Cardiac muscle cell (in vitro differentiated cells and primary cell): Measurements from ENCODE around the gene RNF135. TPM values are rescaled to one million over a fixed set of nuclear protein-coding genes. Genes with fewer than 3 reads are reported as not detected.

ENCODE experiments used
- DNase-seq, 2 donors: peaks; one replicate each; pipeline versions ENCODE4 v3.0.0 to v3.0.0-alpha.2; 2010 to 2017; ENCODE audit warnings: low read depth in 1 of 2, low spot score in 1 of 2
- H3K27ac ChIP-seq: fragments of 200-600 bp; sonication (generic); 2 replicates; pipeline ENCODE4 v1.5.1; 2016
- H3K27me3 ChIP-seq: fragments of 200-600 bp; sonication (generic); 2 replicates; pipeline ENCODE4 v1.6.0; 2016; ENCODE audit warnings: control low read depth
- H3K36me3 ChIP-seq: fragments of 200-600 bp; sonication (generic); 2 replicates; pipeline ENCODE4 v1.5.1; 2016; ENCODE audit warnings: control low read depth
- H3K4me1 ChIP-seq: fragments of 200-600 bp; sonication (generic); 2 replicates; pipeline ENCODE4 v1.8.1; 2017; ENCODE audit warnings: low read depth, mild to moderate bottlenecking, mixed run types
- H3K4me3 ChIP-seq: fragments of 200-600 bp; sonication (generic); 2 replicates; pipeline ENCODE4 v1.5.1; 2016; ENCODE audit warnings: mild to moderate bottlenecking
- H3K9me3 ChIP-seq: fragments of 200-600 bp; sonication (generic); 2 replicates; pipeline ENCODE4 v1.5.1; 2017; ENCODE audit warnings: low read depth, mild to moderate bottlenecking, control low read depth
- CTCF ChIP-seq: IDR thresholded peaks from 2 replicates; pipeline ENCODE4 v1.5.1; 2012; ENCODE audit warnings: low read depth, mild to moderate bottlenecking, low read length
- polyA plus RNA-seq: library from polyadenylated mRNA; unstranded; fragments of >200 nt; fragmentation: Nextera tagmentation; extraction: Ambion mirVana; gene quantifications from 2 replicates; pipeline ENCODE4 v1.2.1, GENCODE V29; 2016
- total RNA-seq: library from RNA; depleted of rRNA; stranded (reverse); fragments of >200 nt; gene quantifications from 2 replicates; pipeline ENCODE4 v1.2.3, GENCODE V29; 2016

Gene RNF135
- total and polyA plus RNA-seq, 2 experiments from 2014 or later = 1.4 to 4.1 TPM

- no peaks in the 10 kb centered on the region for H3K4me1 ChIP-seq
Measured at GRCh38 chr17:31048142-31048541, 77.3 kb downstream of the RNF135 start.

GRCh38 chr17:31048780-31049179 is 77.9 kb downstream of the RNF135 start:
- no peaks in the 10 kb centered on the region for H3K36me3 ChIP-seq
- no peak overlapping the region for H3K4me3 ChIP-seq
- DNase-seq = no peak
- H3K4me1 ChIP-seq = no peaks in the 10 kb centered on the region
- TF ChIP-seq CTCF = no peak
- H3K27me3 ChIP-seq = no peaks in the 10 kb centered on the region
- no peak overlapping the region for H3K27ac ChIP-seq
- H3K9me3 ChIP-seq = no peaks in the 10 kb centered on the region

More at GRCh38 chr17:31048142-31048541, 77.3 kb downstream of the RNF135 start:
- H3K9me3 ChIP-seq = no peaks in the 10 kb centered on the region
- no peaks in the 10 kb centered on the region for H3K36me3 ChIP-seq
- no peak overlapping the region for H3K4me3 ChIP-seq
- H3K27ac ChIP-seq = no peak overlapping the region
- no peak for TF ChIP-seq CTCF
- DNase-seq = no peak
- H3K27me3 ChIP-seq = no peaks in the 10 kb centered on the region

Other genes with a start within 250 kb of the RNF135 start
- gene CRLF3, start 146.3 kb upstream of the RNF135 start, total RNA-seq = 11.1 and 11.9 TPM in 2 replicates
- 19.9 and 24.1 TPM in 2 replicates for gene CRLF3, start 146.3 kb upstream of the RNF135 start, polyA plus RNA-seq
- 3.2 and 6.3 TPM in 2 replicates for gene ATAD5, start 139.1 kb upstream of the RNF135 start, total RNA-seq
- 4.1 and 6.4 TPM in 2 replicates for gene ATAD5, start 139.1 kb upstream of the RNF135 start, polyA plus RNA-seq
- 15.6 and 18.1 TPM in 2 replicates for gene TEFM, start 64.8 kb upstream of the RNF135 start, total RNA-seq
- 17.6 and 22.4 TPM in 2 replicates for gene TEFM, start 64.8 kb upstream of the RNF135 start, polyA plus RNA-seq
- 0.11 and 1.0 TPM in 2 replicates for gene ADAP2, start 49.1 kb upstream of the RNF135 start, total RNA-seq
- gene ADAP2, start 49.1 kb upstream of the RNF135 start, polyA plus RNA-seq = 0.24 and 0.71 TPM in 2 replicates
- 17.5 and 32.9 TPM in 2 replicates for gene NF1, start 123.9 kb downstream of the RNF135 start, total RNA-seq
- 17.7 and 20.2 TPM in 2 replicates for gene NF1, start 123.9 kb downstream of the RNF135 start, polyA plus RNA-seq